Endothelial cell (in vitro differentiated cells): ENCODE results near the gene ZNF423. TPM values are rescaled to one million over a fixed set of nuclear protein-coding genes. Genes with fewer than 3 reads are reported as not detected.

Experiments
- DNase-seq: peaks from one replicate; pipeline ENCODE4 v3.0.0; 2021; ENCODE audit warnings: low spot score
- H3K27ac Mint-ChIP-seq: one replicate; pipeline ENCODE4 v1.8.0; 2021; ENCODE audit warnings: mixed read lengths, inconsistent platforms; ENCODE audit not compliant: unreplicated experiment
- H3K27me3 Mint-ChIP-seq: one replicate; pipeline ENCODE4 v1.8.0; 2021; ENCODE audit warnings: mild to moderate bottlenecking, moderate library complexity, mixed read lengths, inconsistent platforms; ENCODE audit not compliant: unreplicated experiment
- H3K36me3 Mint-ChIP-seq: one replicate; pipeline ENCODE4 v1.8.0; 2021; ENCODE audit warnings: mild to moderate bottlenecking, low read depth, mixed read lengths, inconsistent platforms; ENCODE audit not compliant: unreplicated experiment
- H3K4me1 Mint-ChIP-seq: one replicate; pipeline ENCODE4 v1.8.0; 2021; ENCODE audit warnings: mild to moderate bottlenecking, mixed read lengths, inconsistent platforms; ENCODE audit not compliant: unreplicated experiment
- H3K4me3 Mint-ChIP-seq: one replicate; pipeline ENCODE4 v1.8.0; 2021; ENCODE audit warnings: mild to moderate bottlenecking, mixed read lengths, inconsistent platforms; ENCODE audit not compliant: unreplicated experiment
- H3K9me3 Mint-ChIP-seq: one replicate; pipeline ENCODE4 v1.8.0; 2021; ENCODE audit warnings: mixed read lengths, inconsistent platforms; ENCODE audit not compliant: unreplicated experiment
- total RNA-seq: library from RNA; stranded (reverse); fragmentation: NEBNext Ultra II Directional; extraction: Animal tissue kit (Norgen Biotek cat#: 25700); gene quantifications from one replicate; pipeline ENCODE4 v1.2.1, GENCODE V29; 2021; ENCODE audit not compliant: unreplicated experiment
- TF ChIP-seq, protein P1 (sequence below): fragments of 200-600 bp; sonication (generic); IDR thresholded peaks from one replicate; pipeline ENCODE4 v1.5.0; 2021; ENCODE audit warnings: antibody characterized with exemption; ENCODE audit not compliant: unreplicated experiment

Gene ZNF423
- total RNA-seq, 1 donor from 2014 or later, result 44.8 TPM

DNA sequence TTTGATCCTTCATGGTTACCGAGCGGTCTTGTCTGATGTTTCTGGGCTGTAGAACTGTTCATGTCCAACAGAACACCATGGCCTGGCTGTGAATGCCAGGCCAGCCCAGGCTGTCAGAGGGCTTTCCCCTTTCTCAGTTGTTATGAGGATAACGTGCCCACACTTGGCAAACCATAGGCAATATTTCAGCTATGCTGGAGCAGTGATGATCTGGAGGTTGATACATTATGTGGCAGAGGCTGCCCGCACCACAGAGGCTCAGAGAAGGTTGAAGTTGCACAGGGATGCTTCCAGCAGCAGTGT is 389.4 kb downstream of the ZNF423 start:
- H3K27ac Mint-ChIP-seq, result no peak overlapping the region
- H3K27me3 Mint-ChIP-seq, result peaks cover 21% of the 10 kb centered on the region
- DNase-seq, result no peak
- TF ChIP-seq, protein P1, sequence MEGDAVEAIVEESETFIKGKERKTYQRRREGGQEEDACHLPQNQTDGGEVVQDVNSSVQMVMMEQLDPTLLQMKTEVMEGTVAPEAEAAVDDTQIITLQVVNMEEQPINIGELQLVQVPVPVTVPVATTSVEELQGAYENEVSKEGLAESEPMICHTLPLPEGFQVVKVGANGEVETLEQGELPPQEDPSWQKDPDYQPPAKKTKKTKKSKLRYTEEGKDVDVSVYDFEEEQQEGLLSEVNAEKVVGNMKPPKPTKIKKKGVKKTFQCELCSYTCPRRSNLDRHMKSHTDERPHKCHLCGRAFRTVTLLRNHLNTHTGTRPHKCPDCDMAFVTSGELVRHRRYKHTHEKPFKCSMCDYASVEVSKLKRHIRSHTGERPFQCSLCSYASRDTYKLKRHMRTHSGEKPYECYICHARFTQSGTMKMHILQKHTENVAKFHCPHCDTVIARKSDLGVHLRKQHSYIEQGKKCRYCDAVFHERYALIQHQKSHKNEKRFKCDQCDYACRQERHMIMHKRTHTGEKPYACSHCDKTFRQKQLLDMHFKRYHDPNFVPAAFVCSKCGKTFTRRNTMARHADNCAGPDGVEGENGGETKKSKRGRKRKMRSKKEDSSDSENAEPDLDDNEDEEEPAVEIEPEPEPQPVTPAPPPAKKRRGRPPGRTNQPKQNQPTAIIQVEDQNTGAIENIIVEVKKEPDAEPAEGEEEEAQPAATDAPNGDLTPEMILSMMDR, result no peak
- no peak overlapping the region for H3K4me3 Mint-ChIP-seq
- peaks cover 14% of the 10 kb centered on the region for H3K4me1 Mint-ChIP-seq
- no peaks in the 10 kb centered on the region for H3K9me3 Mint-ChIP-seq
- H3K36me3 Mint-ChIP-seq, result peaks cover 4% of the 10 kb centered on the region

DNA sequence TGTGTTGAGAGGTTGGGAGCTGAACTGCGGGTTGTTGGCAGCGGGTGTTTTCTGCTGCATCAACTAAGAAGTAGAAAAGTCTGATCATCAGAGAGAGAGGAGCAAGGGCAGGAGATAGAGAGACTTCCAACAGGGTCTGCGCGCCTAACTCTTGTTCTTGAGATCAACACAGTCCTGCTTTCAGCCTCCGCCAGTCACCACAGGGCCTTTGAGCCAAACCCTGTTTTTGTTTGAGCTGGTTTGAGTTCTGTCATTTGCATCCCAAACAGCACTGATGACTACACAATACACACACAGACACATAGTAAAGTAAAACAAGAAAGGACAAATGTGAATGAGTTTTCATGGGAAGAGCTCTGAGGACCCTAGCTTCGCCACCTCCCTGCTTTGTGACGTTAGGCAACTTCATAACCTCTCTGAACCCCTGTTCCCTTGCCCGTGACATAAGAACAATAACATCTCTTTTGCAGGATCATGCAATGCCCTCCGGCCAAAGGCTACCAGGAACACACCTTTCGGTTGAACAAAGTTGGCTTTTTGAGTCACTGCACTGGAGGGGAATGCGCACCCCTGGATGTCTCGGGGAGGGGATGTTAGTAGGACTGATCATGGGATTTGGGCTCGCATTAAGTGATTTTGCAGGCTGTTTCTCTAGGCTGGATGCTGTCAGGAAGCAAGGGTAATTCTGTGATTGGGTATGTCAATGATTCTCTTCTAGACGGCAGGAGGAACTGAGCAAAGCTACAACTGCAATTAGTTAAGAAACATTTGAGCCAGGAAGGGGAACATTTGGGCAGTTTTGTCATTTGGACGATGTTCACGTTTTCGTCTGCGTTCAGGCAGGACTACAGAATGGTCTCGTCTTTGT is 390.0 kb downstream of the ZNF423 start:
- H3K9me3 Mint-ChIP-seq, result no peaks in the 10 kb centered on the region
- TF ChIP-seq, protein P1, result no peak
- H3K4me1 Mint-ChIP-seq, result peaks cover 12% of the 10 kb centered on the region
- H3K27me3 Mint-ChIP-seq, result peaks cover 21% of the 10 kb centered on the region
- peaks cover 4% of the 10 kb centered on the region for H3K36me3 Mint-ChIP-seq
- H3K4me3 Mint-ChIP-seq, result no peak overlapping the region
- DNase-seq, result no peak
- H3K27ac Mint-ChIP-seq, result no peak overlapping the region

DNA sequence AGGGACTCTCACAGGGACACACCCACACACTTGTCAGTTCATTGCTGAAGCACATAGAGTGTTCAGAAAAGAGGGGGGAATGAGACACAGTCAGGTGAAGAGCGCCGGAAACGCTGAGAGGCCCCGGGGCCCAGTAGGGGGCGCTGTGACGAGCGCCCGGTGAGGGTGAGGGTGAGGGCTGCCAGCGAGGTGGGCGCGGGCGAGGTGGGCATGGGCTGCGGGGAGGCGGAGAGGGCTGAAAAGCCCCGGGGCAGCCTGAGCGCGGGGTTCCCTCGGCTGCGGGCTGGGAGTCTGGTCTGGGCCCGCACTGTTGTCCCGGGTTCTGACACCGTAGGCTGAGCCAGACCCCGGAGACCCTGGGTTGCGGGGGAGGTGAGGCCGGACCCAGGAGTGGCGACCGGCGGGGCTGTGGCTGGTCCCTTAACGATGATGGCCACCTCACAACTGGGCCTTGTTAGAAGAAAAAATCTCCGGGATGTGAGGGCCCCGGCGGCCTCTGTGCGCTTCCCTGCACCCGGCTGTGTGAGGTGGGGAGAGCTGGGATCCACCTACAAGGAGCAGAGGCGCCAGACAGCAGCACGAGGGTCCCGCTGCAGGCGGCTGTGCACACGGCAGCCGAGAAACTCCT is 390.9 kb downstream of the ZNF423 start:
- peak; percentile 33 for DNase-seq
- Mint-ChIP-seq H3K27ac (no peak overlapping the region), H3K36me3 (peaks cover 4% of the 10 kb centered on the region), H3K4me1 (peaks cover 12% of the 10 kb centered on the region), H3K9me3 (no peaks in the 10 kb centered on the region), H3K27me3 (peaks cover 18% of the 10 kb centered on the region), H3K4me3 (peak overlapping the region; percentile 76)
- TF ChIP-seq, protein P1, result peak; percentile 84

DNA sequence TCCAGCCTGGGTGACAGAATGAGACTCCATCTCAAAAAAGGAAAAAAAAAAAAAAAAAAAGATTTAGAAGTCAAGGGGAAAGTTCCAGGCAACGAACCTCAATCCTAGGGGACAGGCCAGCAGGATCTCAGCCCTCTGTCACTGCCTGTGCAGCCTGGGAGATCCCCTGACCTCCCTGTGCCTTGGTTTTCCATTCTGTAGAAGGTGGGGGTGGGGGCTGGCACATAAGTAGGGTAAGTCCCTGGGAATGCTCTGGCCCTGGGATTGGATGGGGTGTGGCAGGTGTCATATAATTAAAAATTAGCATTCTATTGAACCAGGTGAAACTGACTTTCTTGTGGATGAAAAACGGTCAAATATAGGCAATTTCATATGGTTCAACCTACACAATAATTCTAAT is 391.8 kb downstream of the ZNF423 start:
- no peak for DNase-seq
- Mint-ChIP-seq H3K27ac (no peak overlapping the region), H3K4me3 (no peak overlapping the region), H3K9me3 (no peaks in the 10 kb centered on the region), H3K4me1 (peaks cover 12% of the 10 kb centered on the region), H3K27me3 (peaks cover 16% of the 10 kb centered on the region), H3K36me3 (peaks cover 4% of the 10 kb centered on the region)
- TF ChIP-seq, protein P1, result no peak

DNA sequence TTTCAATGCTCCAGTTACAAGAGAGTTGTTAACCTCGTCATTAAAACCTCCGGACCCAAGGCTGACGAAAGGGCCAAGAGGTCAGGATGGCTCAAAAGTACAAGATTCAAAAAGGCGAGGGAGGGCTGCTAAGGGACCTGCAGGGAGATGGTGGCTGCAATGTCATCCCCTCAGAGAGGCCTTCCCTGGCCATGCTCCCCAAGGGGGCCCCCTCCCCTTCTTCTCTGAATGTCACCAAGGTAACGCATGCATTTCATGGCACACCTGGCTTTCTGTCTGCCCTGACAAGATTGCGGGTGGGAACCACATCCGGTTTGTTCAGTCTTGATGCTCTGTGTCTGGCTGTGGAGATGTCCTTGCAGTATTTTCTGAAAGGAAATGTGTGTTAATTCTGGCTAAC is 392.4 kb downstream of the ZNF423 start:
- Mint-ChIP-seq H3K36me3 (peaks cover 6% of the 10 kb centered on the region), H3K27ac (no peak overlapping the region), H3K4me1 (peaks cover 12% of the 10 kb centered on the region), H3K9me3 (no peaks in the 10 kb centered on the region), H3K27me3 (peaks cover 15% of the 10 kb centered on the region), H3K4me3 (no peak overlapping the region)
- TF ChIP-seq, protein P1, result no peak
- DNase-seq, result no peak
